SJSA1 (cell line): ENCODE measurements around the gene ULK4. TPM values are rescaled to one million over a fixed set of nuclear protein-coding genes. Genes with fewer than 3 reads are reported as not detected.

ENCODE experiments used
- DNase-seq, 2 experiments: peaks; one replicate each; pipeline ENCODE4 v3.0.0-alpha.2; 2015 to 2020; ENCODE audit warnings: low spot score in 2 of 2, low read depth in 1 of 2
- H3K27ac ChIP-seq: fragments of 250-450 bp; sonication (Bioruptor Pico); 2 replicates; pipeline ENCODE4 v1.5.1; 2020; ENCODE audit warnings: mild to moderate bottlenecking, moderate library complexity
- H3K27me3 ChIP-seq: fragments of 250-450 bp; sonication (Bioruptor Pico); replicated peaks from 2 replicates; pipeline ENCODE4 v1.5.1; 2020; ENCODE audit warnings: mild to moderate bottlenecking, moderate library complexity
- H3K36me3 ChIP-seq: fragments of 250-450 bp; sonication (Bioruptor Pico); 2 replicates; pipeline ENCODE4 v1.5.1; 2020; ENCODE audit warnings: mild to moderate bottlenecking
- H3K4me1 ChIP-seq: fragments of 250-450 bp; sonication (Bioruptor Pico); replicated peaks from 2 replicates; pipeline ENCODE4 v1.6.1; 2021; ENCODE audit warnings: mild to moderate bottlenecking
- H3K4me3 ChIP-seq: fragments of 250-450 bp; sonication (Bioruptor Pico); 2 replicates; pipeline ENCODE4 v1.5.1; 2020; ENCODE audit warnings: mild to moderate bottlenecking
- H3K9me3 ChIP-seq: fragments of 250-450 bp; sonication (Bioruptor Pico); replicated peaks from 2 replicates; pipeline ENCODE4 v1.5.1; 2020; ENCODE audit warnings: mild to moderate bottlenecking
- total RNA-seq: library from RNA; depleted of rRNA; stranded (reverse); fragments of >200 nt; shearing (Covaris generic); gene quantifications from 2 replicates; pipeline ENCODE4 v1.2.3, GENCODE V29; 2014

The ULK4 gene
- total RNA-seq, 1 experiment from 2014 or later, result 10.9 TPM

DNA sequence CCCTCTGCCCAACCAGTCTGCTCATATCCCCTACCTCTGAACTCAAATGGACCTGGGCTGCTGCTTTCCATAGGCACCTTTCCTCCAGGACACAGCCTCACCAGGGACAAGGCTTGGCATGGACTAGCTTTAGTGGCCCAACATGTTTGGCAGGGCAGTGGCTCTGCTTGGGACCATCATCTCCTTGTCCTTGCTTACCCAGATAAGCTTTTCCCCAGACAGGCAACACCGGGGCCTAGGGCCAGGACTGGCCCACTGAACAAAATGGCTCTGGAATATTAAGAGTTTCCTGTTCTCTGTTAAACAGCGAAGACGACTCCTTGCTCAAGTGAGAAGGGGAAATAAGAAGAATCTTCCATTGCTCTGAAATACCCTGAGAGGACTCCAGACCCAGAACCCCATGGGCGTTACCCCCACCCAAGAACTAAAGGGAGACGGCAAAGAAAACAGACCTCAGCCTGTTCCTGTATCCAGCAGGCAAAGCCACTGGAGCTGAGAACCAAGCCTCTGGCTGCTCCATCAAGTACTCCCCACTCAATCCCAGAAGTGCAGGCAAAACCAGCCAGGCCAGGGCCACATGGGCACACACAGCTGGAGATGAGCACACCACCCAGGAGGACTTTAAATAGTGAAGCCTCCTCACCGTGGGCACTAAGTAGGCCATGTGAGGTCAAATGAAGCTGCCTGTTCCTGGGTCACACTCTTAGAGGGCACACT, 717.1 kb downstream of the ULK4 start:
- Histone ChIP-seq H3K27ac (no peak overlapping the region), H3K27me3 (no peaks in the 10 kb centered on the region), H3K4me1 (peaks cover 48% of the 10 kb centered on the region), H3K4me3 (no peak overlapping the region), H3K36me3 (peaks cover 50% of the 10 kb centered on the region), H3K9me3 (no peaks in the 10 kb centered on the region)
- DNase-seq, result no peak

DNA sequence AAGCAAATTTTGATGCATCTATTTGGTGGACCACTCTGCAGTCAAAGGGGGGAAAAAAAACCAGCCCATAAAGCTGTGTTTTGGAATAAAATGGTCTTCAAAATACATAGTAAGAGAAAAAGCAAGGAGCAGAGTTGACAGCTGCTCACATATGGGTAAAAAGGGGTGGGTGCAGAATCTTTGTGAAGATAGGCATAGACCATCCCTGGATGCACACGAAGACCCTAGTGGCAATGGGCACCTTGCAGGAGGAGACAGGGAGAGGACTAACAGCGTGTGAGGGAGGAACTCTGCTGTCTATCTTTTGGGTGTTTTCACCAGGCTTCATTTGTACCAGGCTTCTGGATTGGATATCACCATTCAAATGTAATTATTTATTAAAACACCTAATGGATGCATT, 718.7 kb downstream of the ULK4 start:
- no peaks in the 10 kb centered on the region for H3K27me3 ChIP-seq
- no peaks in the 10 kb centered on the region for H3K9me3 ChIP-seq
- no peak overlapping the region for H3K27ac ChIP-seq
- no peak overlapping the region for H3K4me3 ChIP-seq
- DNase-seq, result no peak
- H3K36me3 ChIP-seq, result peaks cover 64% of the 10 kb centered on the region
- H3K4me1 ChIP-seq, result peaks cover 55% of the 10 kb centered on the region

DNA sequence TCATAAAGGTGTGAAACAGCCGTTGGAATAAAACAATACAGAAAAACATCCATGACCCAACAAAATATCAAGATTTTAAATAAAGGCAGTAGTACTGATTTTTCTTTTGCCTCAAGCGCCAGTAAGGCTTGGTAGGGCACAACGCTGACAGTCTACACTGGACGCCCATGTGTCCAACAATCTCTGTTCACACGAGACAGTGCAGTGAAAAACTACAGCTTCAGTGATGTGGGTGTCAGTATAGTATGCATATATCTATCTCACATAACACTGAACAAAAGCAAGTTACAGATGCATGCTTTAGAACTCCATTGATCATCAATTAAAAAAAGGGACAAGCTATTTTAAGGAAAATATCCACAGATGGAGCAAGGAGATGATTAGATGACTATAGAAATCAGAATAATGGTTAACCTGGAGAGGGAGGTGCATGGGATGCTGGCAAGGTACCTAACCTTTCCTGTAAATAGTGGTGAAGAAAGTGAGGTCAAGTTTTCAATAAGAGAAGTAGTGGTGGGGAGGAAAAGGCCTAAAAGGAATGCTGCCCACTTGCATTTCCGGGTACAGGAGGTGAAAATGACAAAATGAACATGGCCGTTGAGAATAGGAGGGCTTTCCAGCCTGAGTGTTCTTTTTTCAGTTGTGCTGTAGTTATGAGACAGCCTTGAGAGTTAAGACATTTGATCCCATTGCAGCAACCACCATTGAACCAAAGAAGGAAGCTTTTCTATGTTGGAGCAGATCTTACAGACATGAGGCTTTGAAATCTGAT, 719.9 kb downstream of the ULK4 start:
- H3K4me3 ChIP-seq, result no peak overlapping the region
- H3K9me3 ChIP-seq, result no peaks in the 10 kb centered on the region
- peaks cover 47% of the 10 kb centered on the region for H3K4me1 ChIP-seq
- H3K36me3 ChIP-seq, result peaks cover 76% of the 10 kb centered on the region
- DNase-seq, result no peak
- H3K27me3 ChIP-seq, result no peaks in the 10 kb centered on the region
- H3K27ac ChIP-seq, result no peak overlapping the region

DNA sequence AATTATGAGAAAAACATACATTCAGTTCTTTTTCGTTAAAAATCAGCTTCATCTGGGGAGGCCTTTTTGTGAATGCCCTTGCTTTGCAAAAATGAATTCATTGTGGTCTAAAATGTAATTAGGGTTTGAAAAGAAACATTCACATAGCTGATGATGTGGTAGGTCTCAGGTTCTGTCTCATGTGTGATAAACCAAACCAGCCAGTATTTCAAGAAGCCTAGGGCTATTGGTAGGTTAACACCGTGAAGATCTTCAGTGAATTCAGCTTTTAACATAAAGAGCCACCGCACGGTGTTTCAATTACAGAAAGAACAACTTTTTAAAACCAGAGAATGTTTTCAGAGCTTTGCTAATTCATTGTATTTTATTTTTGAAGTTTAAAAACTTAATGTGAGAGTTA, 720.7 kb downstream of the ULK4 start:
- Histone ChIP-seq H3K27ac (peak overlapping the region; percentile 8; the same call in 1 of the 2 replicates), H3K27me3 (no peaks in the 10 kb centered on the region), H3K4me3 (no peak overlapping the region), H3K4me1 (peaks cover 39% of the 10 kb centered on the region), H3K36me3 (peaks cover 84% of the 10 kb centered on the region), H3K9me3 (no peaks in the 10 kb centered on the region)
- no peak for DNase-seq

DNA sequence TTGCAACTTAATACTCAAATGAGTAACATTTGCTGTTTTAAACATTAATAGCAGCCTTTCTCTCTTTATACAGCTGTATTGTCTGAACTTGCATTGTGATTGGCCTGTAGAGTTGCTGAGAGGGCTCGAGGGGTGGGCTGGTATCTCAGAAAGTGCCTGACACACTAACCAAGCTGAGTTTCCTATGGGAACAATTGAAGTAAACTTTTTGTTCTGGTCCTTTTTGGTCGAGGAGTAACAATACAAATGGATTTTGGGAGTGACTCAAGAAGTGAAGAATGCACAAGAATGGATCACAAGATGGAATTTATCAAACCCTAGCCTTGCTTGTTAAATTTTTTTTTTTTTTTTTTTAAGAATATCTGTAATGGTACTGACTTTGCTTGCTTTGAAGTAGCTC, 722.3 kb downstream of the ULK4 start:
- Histone ChIP-seq H3K9me3 (no peaks in the 10 kb centered on the region), H3K36me3 (peaks cover 90% of the 10 kb centered on the region), H3K4me1 (peaks cover 35% of the 10 kb centered on the region), H3K27ac (peak overlapping the region; percentile 17; the same call in 1 of the 2 replicates), H3K4me3 (no peak overlapping the region), H3K27me3 (no peaks in the 10 kb centered on the region)
- peak; percentile 53 to 60 for DNase-seq

DNA sequence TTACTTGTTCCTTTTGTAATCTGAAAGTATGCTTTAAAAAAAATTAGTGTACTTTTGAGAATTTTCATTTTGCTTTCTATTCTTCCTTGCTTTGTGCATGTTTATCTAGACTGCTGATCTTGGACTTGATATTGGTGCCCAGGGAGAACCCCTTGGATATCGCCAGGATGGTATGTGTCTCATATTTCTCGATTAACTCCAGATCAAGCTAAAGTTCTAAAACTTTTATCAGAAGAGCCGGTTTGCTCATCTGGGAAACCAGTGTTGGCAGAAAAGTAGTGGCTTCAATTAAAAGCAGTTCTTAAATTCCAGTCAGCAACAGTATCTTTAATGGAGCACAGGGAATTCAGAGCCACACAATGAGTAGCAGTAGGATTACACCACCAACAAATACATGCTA, 724.0 kb downstream of the ULK4 start:
- no peaks in the 10 kb centered on the region for H3K9me3 ChIP-seq

DNA sequence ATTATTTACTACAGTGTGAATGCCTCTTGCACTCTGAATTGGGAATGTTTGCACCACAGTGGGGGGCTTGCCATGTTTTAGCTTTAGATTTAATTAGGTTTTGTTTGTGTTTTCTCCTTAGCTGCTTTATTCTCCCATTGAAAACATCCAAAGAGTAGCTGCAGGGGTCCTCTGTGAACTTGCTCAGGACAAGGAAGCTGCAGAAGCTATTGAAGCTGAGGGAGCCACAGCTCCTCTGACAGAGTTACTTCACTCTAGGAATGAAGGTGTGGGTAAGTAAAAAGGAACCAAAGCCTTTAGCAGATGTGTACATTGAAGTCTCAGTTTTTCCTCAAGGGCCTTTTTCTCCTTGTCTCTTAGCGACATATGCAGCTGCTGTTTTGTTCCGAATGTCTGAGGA, 725.7 kb downstream of the ULK4 start:
- no peak overlapping the region for H3K27ac ChIP-seq
- H3K4me3 ChIP-seq, result no peak overlapping the region
- H3K27me3 ChIP-seq, result no peaks in the 10 kb centered on the region
- peaks cover 27% of the 10 kb centered on the region for H3K4me1 ChIP-seq
- DNase-seq, result no peak
- H3K9me3 ChIP-seq, result no peaks in the 10 kb centered on the region
- H3K36me3 ChIP-seq, result peaks cover 96% of the 10 kb centered on the region

More for the DNA sequence above, 724.0 kb downstream of the ULK4 start:
- Histone ChIP-seq H3K27ac (no peak overlapping the region), H3K36me3 (peaks cover 96% of the 10 kb centered on the region), H3K4me3 (no peak overlapping the region), H3K4me1 (peaks cover 35% of the 10 kb centered on the region), H3K27me3 (no peaks in the 10 kb centered on the region)
- no peak for DNase-seq

DNA sequence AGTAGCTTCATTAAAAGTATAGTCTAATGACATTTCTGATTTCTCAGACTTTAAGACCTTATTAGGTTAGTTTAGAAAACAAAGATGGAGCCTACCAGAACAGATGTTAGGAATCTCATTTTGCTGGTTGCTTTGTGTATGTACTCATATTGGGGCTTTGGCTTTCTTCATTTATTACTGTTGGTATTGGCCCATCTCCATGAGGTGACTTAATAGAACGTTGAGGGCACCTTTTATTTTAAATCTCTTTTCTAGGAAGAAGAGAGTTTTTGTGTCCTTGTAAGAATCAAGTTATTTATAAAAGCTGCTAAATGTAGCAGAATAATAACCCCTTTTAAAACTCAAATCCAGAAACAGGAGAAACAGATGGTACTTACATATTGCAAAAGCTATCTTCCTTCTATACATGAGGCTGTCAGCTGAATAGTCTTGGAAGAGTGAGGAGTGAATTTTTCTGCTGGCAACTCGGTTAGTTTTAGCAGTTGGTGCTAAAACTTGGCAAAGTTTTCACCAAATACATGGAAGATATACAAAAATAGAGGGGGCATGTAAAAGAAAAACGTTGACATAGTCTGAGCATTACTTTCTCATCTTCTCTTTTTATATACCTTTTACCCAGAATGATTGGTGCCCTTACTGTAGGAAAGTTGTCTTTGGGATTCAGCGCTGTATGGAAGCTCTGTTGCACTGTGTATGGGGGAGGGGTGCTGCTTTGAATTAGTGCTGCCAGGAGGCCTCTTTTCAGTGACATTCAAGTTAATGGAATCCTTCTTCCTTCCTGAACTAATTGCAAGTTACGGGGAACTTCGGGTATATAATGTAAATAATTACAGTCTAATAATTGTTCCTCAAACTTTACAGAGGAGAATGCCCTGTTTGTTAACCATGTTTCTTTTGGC, 726.8 kb downstream of the ULK4 start:
- Histone ChIP-seq H3K27me3 (no peaks in the 10 kb centered on the region), H3K4me1 (peaks cover 20% of the 10 kb centered on the region), H3K36me3 (peaks cover 96% of the 10 kb centered on the region), H3K27ac (no peak overlapping the region), H3K9me3 (no peaks in the 10 kb centered on the region), H3K4me3 (no peak overlapping the region)
- DNase-seq, result no peak

DNA sequence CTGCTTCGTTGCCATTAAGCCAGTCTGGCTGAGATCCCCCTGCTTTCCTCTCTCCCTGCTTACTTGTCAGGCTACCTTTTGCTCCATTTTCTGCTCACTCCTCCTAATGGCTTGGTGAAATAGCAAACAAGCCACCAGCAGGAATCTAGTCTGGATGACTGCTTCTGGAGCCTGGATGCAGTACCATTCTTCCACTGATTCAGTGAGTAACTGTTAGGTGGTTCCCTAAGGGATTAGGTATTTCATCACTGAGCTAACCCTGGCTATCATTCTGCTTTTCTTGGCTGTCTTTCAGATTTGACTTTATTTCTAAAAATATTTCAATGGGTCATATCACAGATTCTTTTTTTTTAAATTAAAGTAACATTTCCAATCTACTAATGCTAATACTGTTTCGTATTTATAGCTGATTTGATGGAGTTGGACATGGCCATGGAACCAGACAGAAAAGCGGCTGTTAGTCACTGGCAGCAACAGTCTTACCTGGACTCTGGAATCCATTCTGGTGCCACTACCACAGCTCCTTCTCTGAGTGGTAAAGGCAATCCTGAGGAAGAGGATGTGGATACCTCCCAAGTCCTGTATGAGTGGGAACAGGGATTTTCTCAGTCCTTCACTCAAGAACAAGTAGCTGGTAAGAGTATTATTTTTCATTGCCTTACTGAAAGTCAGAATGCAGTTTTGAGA, 737.6 kb downstream of the ULK4 start:
- peaks cover 6% of the 10 kb centered on the region for H3K4me1 ChIP-seq
- H3K27ac ChIP-seq, result no peak overlapping the region
- H3K4me3 ChIP-seq, result no peak overlapping the region
- DNase-seq, result no peak
- H3K27me3 ChIP-seq, result no peaks in the 10 kb centered on the region
- H3K9me3 ChIP-seq, result no peaks in the 10 kb centered on the region
- H3K36me3 ChIP-seq, result peaks cover 56% of the 10 kb centered on the region

DNA sequence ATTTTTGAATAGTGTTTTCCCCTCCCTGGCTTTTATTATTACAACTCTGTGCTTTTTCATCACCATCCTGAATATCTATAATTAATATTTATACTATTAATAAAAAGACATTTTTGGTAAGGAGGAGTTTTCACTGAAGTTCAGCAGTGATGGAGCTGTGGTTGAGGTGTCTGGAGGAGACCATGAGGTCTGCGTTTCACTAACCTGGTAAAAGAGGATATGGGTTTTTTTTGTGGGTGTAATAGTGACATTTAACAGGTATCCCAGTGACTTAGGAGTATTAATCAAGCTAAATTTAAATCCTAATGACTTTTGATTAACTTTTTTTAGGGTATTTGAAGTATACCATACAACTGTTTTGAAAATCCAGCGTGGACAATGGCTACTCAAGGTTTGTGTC, 738.2 kb downstream of the ULK4 start:
- H3K4me1 ChIP-seq, result peaks cover 6% of the 10 kb centered on the region
- no peaks in the 10 kb centered on the region for H3K9me3 ChIP-seq
- no peak overlapping the region for H3K4me3 ChIP-seq
- no peak for DNase-seq
- no peaks in the 10 kb centered on the region for H3K27me3 ChIP-seq
- H3K36me3 ChIP-seq, result peaks cover 50% of the 10 kb centered on the region
- H3K27ac ChIP-seq, result no peak overlapping the region

DNA sequence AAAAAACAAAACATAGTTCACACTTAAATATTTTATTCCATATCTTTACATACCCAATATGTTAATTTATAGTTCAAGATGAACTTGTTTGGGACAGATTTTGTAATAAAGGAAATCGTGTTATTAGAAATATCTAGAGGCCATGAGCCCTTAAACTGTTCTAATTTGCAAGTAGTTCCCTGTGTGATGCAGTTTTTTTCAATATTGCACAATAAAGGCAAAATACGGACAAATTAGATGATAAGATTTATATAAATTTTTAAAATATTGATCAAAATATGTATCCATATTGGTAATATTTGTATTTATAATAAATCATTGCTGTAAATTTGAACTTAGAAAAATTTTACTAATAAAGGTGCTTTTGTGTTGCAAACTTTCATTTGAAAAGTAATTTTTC, 738.8 kb downstream of the ULK4 start:
- no peak for DNase-seq
- peaks cover 6% of the 10 kb centered on the region for H3K4me1 ChIP-seq
- peaks cover 44% of the 10 kb centered on the region for H3K36me3 ChIP-seq
- H3K9me3 ChIP-seq, result no peaks in the 10 kb centered on the region
- H3K27ac ChIP-seq, result no peak overlapping the region
- no peaks in the 10 kb centered on the region for H3K27me3 ChIP-seq
- no peak overlapping the region for H3K4me3 ChIP-seq

DNA sequence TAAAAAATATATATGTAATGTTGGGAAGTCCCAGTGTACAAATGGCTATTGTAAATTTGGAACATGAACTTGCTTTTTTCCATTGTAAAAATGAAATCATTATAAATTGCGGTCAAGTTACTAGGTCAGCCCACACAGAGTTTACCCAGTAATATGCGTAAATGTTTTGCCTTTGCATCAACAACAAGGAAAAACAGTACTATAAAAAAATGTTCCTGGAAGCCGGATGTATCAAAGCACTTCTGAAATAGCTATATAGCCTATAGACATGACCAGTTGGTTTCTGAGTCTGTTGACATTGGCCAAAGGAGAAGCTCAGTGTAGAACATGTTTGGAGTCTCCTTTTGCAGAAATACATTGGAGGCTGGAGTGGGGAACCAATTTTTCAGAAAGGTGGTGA, 739.4 kb downstream of the ULK4 start:
- Histone ChIP-seq H3K27me3 (no peaks in the 10 kb centered on the region), H3K4me1 (peaks cover 8% of the 10 kb centered on the region), H3K4me3 (no peak overlapping the region), H3K9me3 (no peaks in the 10 kb centered on the region), H3K27ac (no peak overlapping the region), H3K36me3 (peaks cover 38% of the 10 kb centered on the region)
- no peak for DNase-seq

DNA sequence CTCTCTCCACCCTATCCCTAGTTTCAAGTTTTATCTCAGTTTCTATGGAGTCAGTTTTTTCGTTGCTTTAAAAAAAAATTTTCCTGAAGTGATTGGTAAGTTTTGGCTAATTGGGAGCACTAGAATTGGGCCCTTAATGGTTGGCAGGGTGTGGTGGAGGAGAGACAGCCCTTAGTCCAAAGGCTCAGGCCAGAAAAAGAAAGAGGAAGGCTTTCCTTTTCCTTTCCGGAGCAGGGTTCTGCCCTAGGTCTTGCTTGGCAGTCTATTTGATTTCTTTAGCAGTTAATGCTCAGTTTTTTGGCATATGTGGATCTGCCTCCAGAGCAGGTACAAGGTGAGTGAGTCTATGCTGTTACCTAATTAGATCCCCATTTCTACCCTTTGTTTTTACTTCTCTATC, 739.9 kb downstream of the ULK4 start:
- no peaks in the 10 kb centered on the region for H3K27me3 ChIP-seq
- no peak for DNase-seq
- peaks cover 34% of the 10 kb centered on the region for H3K36me3 ChIP-seq
- H3K4me1 ChIP-seq, result peaks cover 13% of the 10 kb centered on the region
- no peak overlapping the region for H3K4me3 ChIP-seq
- no peaks in the 10 kb centered on the region for H3K9me3 ChIP-seq
- H3K27ac ChIP-seq, result no peak overlapping the region
